CD14-positive monocyte (primary cell): ENCODE results near the gene MAD1L1. TPM values are rescaled to one million over a fixed set of nuclear protein-coding genes. Genes with fewer than 3 reads are reported as not detected.

Source experiments
- DNase-seq, 3 donors: peaks; one replicate each; pipeline ENCODE4 v3.0.0-alpha.2; 2011 to 2022
- H2AFZ ChIP-seq: 2 replicates; pipeline ENCODE4 v1.6.0; 2012; ENCODE audit warnings: mild to moderate bottlenecking, low read depth, low read length, inconsistent platforms; ENCODE audit not compliant: insufficient read depth, poor library complexity, severe bottlenecking
- H3K27ac ChIP-seq, 2 donors: 1 replicate in 1 of 2; 2 replicates in 1 of 2; pipeline ENCODE4 v1.5.1; 2012 to 2013; ENCODE audit warnings: low read length in 2 of 2, control low read depth in 1 of 2, inconsistent platforms in 1 of 2, low read depth in 1 of 2, mild to moderate bottlenecking in 1 of 2
- H3K27me3 ChIP-seq, 2 donors: one replicate each; pipeline versions ENCODE4 v1.6.0 to v1.6.1; 2011 to 2013; ENCODE audit warnings: low read length in 2 of 2; ENCODE audit not compliant: control insufficient read depth in 2 of 2, insufficient read depth in 2 of 2
- H3K36me3 ChIP-seq, 2 donors: replicated peaks in 1 of 2; 1 replicate in 1 of 2; 2 replicates in 1 of 2; pipeline versions ENCODE4 v1.5.1 to v1.6.1; 2012 to 2013; ENCODE audit warnings: low read length in 2 of 2, control low read depth in 1 of 2, inconsistent platforms in 1 of 2, mild to moderate bottlenecking in 1 of 2; ENCODE audit not compliant: insufficient read depth in 2 of 2, control insufficient read depth in 1 of 2
- H3K4me1 ChIP-seq, 2 donors: 1 replicate in 1 of 2; 2 replicates in 1 of 2; pipeline versions ENCODE4 v1.5.1 to v1.6.1; 2012 to 2013; ENCODE audit warnings: low read length in 2 of 2, control low read depth in 1 of 2, inconsistent platforms in 1 of 2, mild to moderate bottlenecking in 1 of 2, moderate library complexity in 1 of 2; ENCODE audit not compliant: insufficient read depth in 2 of 2, control insufficient read depth in 1 of 2
- H3K4me2 ChIP-seq: replicated peaks from 2 replicates; pipeline ENCODE3; 2012; ENCODE audit warnings: low read length, moderate library complexity, mild to moderate bottlenecking; ENCODE audit not compliant: poor library complexity, severe bottlenecking; ENCODE audit errors: extremely low read depth
- H3K4me3 ChIP-seq, 3 experiments: fragments of 200-600 bp in 1 of 3; sonication (generic) in 1 of 3; replicated peaks in 1 of 3; 1 replicate in 2 of 3; 2 replicates in 1 of 3; pipeline ENCODE4 v1.5.1; 2011 to 2013; ENCODE audit warnings: low read length in 3 of 3, mild to moderate bottlenecking in 3 of 3, control low read depth in 2 of 3, low read depth in 2 of 3, inconsistent platforms in 1 of 3, moderate library complexity in 1 of 3
- H3K79me2 ChIP-seq: 2 replicates; pipeline ENCODE4 v1.6.0; 2012; ENCODE audit warnings: mild to moderate bottlenecking, control low read depth, inconsistent platforms, low read length, moderate library complexity; ENCODE audit not compliant: insufficient read depth
- H3K9ac ChIP-seq: 2 replicates; pipeline ENCODE4 v1.6.0; 2017; ENCODE audit warnings: low read length, mild to moderate bottlenecking; ENCODE audit not compliant: insufficient read depth, poor library complexity, severe bottlenecking
- H3K9me3 ChIP-seq, 2 donors: replicated peaks in 1 of 2; 1 replicate in 1 of 2; 2 replicates in 1 of 2; pipeline versions ENCODE4 v1.5.1 to v1.6.1; 2012 to 2013; ENCODE audit warnings: low read length in 2 of 2, control low read depth in 1 of 2; ENCODE audit not compliant: control insufficient read depth in 1 of 2, insufficient read depth in 1 of 2
- H4K20me1 ChIP-seq: 2 replicates; pipeline ENCODE4 v1.6.0; 2012; ENCODE audit warnings: mild to moderate bottlenecking, low read length, control low read depth, moderate library complexity; ENCODE audit not compliant: insufficient read depth
- H3K27ac Mint-ChIP-seq, 7 donors: one replicate each; pipeline ENCODE4 v1.8.0; 2020; ENCODE audit warnings: mild to moderate bottlenecking in 7 of 7, mixed read lengths in 7 of 7, moderate library complexity in 6 of 7, inconsistent platforms in 2 of 7
- H3K27me3 Mint-ChIP-seq, 3 donors: one replicate each; pipeline ENCODE4 v1.8.0; 2021 to 2022; ENCODE audit warnings: low read depth in 3 of 3, mild to moderate bottlenecking in 3 of 3, mixed read lengths in 3 of 3, moderate library complexity in 3 of 3, inconsistent platforms in 1 of 3
- H3K36me3 Mint-ChIP-seq, 2 donors: one replicate each; pipeline ENCODE4 v1.8.0; 2020; ENCODE audit warnings: mixed read lengths in 2 of 2, inconsistent platforms in 1 of 2, mild to moderate bottlenecking in 1 of 2
- H3K4me1 Mint-ChIP-seq: one replicate; pipeline ENCODE4 v1.8.0; 2020; ENCODE audit warnings: mild to moderate bottlenecking, mixed read lengths
- H3K4me3 Mint-ChIP-seq, 2 donors: one replicate each; pipeline ENCODE4 v1.8.0; 2020; ENCODE audit warnings: mild to moderate bottlenecking in 2 of 2, mixed read lengths in 2 of 2, moderate library complexity in 1 of 2
- H3K9me3 Mint-ChIP-seq, 7 donors: one replicate each; pipeline ENCODE4 v1.8.0; 2020 to 2022; ENCODE audit warnings: mixed read lengths in 7 of 7, mild to moderate bottlenecking in 6 of 7, moderate library complexity in 6 of 7, inconsistent platforms in 2 of 7
- WGBS: methylation state at CpG from one replicate; pipeline ENCODE4 v1.1.5; 2013; ENCODE audit warnings: missing lambda C conversion rate; ENCODE audit not compliant: insufficient coverage; 5-methylcytosine and 5-hydroxymethylcytosine counted together
- intact Hi-C, 2 donors: fragments of 100-400 bp; cut with micrococcal nuclease; formaldehyde crosslinking; loops; one replicate each; pipeline versions ENCODE4 v1.15.0 to v1.15.1; 2023
- polyA plus RNA-seq, 3 donors: library from polyadenylated mRNA; depleted of rRNA in 1 of 3; unstranded in 2 of 3; stranded (reverse) in 1 of 3; fragments of 300-500 nt in 2 of 3; fragments of >200 nt in 1 of 3; fragmentation: Illumina TruSeq in 2 of 3; gene quantifications; 1 replicate in 2 of 3; 2 replicates in 1 of 3; pipeline ENCODE4 v1.2.3, GENCODE V29; 2012 to 2021
- TF ChIP-seq, protein P1 (sequence below): fragments of 200-600 bp; IDR thresholded peaks from one replicate; pipeline ENCODE4 v1.8.0; 2022; ENCODE audit warnings: antibody characterized with exemption, mild to moderate bottlenecking

Gene MAD1L1
- polyA plus RNA-seq, 3 donors: 22.0 to 39.4 (median 33.2) TPM

DNA sequence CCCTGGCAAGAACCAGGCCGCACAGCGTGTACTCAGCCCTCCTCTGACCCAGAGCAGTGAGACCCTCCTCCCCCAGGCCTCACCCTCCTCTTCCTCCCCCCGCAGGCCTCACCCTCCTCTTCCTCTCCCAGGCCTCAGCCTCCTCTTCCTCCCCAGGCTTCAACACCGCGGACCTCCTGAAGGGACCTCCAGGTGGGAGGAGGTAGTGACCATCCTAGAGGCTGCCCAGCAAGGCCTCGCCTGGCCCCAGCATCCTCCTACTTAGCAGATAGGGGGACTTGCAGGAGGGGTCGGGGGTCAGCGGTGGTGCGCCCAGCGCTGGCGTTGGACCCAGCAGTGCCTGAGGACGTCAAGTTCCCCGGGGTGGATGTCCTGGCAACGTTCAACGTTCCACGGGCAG is 291.9 kb downstream of the MAD1L1 start:
- Mint-ChIP-seq H3K27ac (peak overlapping the region; percentile 90 to 99 (median 95)), H3K27me3 (peaks cover 0 to 8% (median 4%) of the 10 kb centered on the region in 3 donors), H3K4me1 (peaks cover 64% of the 10 kb centered on the region), H3K36me3 (peaks cover 19 to 24% of the 10 kb centered on the region in 2 donors), H3K9me3 (no peaks in the 10 kb centered on the region), H3K4me3 (peak overlapping the region; percentile 88 to 94)
- peak in 2 of 3 donors; percentile 20 to 48 for DNase-seq
- Histone ChIP-seq H3K9me3 (no peaks in the 10 kb centered on the region), H3K4me2 (peak overlapping the region; percentile 59), H4K20me1 (no peaks in the 10 kb centered on the region), H3K4me1 (peaks cover 46 to 70% of the 10 kb centered on the region in 2 donors), H3K27ac (peak overlapping the region; percentile 62 to 95), H3K27me3 (no peaks in the 10 kb centered on the region), H3K4me3 (peak overlapping the region in 1 of 3 experiments; percentile 71), H3K79me2 (peaks cover 31% of the 10 kb centered on the region), H2AFZ (peak overlapping the region; percentile 55), H3K9ac (peak overlapping the region; percentile 85), H3K36me3 (peaks cover 6 to 12% of the 10 kb centered on the region in 2 donors)
- TF ChIP-seq, protein P1, sequence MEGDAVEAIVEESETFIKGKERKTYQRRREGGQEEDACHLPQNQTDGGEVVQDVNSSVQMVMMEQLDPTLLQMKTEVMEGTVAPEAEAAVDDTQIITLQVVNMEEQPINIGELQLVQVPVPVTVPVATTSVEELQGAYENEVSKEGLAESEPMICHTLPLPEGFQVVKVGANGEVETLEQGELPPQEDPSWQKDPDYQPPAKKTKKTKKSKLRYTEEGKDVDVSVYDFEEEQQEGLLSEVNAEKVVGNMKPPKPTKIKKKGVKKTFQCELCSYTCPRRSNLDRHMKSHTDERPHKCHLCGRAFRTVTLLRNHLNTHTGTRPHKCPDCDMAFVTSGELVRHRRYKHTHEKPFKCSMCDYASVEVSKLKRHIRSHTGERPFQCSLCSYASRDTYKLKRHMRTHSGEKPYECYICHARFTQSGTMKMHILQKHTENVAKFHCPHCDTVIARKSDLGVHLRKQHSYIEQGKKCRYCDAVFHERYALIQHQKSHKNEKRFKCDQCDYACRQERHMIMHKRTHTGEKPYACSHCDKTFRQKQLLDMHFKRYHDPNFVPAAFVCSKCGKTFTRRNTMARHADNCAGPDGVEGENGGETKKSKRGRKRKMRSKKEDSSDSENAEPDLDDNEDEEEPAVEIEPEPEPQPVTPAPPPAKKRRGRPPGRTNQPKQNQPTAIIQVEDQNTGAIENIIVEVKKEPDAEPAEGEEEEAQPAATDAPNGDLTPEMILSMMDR: no peak
- WGBS: 64% methylated on average over 11 of the region's 16 CpGs
- intact Hi-C loops: loop anchor here (2.0 to 10.0 kb wide), 2 partner anchors 74 to 78 kb away; no protein-coding TSS in a partner anchor

DNA sequence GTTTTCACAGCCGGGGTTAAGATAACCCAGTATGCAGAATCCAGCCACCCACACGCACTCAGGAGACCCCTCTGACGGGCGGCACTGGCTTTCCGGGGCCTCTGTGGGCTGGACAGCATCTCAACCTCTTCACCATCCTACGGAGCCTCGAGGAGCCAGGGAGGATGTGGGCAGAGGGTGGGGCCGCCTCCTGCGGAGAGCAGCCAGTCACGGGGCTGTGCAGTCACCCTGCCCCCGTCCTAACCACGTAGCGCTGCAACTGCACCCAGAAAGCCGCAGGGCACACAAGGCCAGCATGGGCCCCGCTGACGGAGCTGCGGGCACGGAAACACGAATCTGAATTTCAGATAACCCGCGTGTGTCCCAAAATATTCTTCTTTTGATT is 292.4 kb downstream of the MAD1L1 start:
- H3K79me2 ChIP-seq: peaks cover 31% of the 10 kb centered on the region
- peak overlapping the region; percentile 59 for H3K4me2 ChIP-seq
- H2AFZ ChIP-seq: peak overlapping the region; percentile 55
- H3K4me1 ChIP-seq: peaks cover 46 to 65% of the 10 kb centered on the region in 2 donors
- no peaks in the 10 kb centered on the region for H4K20me1 ChIP-seq
- peak overlapping the region; percentile 38 to 71 (median 57) for H3K4me3 ChIP-seq
- peaks cover 0 to 8% (median 4%) of the 10 kb centered on the region in 3 donors for H3K27me3 Mint-ChIP-seq
- H3K27ac Mint-ChIP-seq: peak overlapping the region; percentile 90 to 99 (median 95)
- peak overlapping the region; percentile 88 to 94 for H3K4me3 Mint-ChIP-seq
- no peaks in the 10 kb centered on the region for H3K27me3 ChIP-seq
- peaks cover 22 to 28% of the 10 kb centered on the region in 2 donors for H3K36me3 Mint-ChIP-seq
- peak overlapping the region; percentile 85 for H3K9ac ChIP-seq
- TF ChIP-seq, protein P1: no peak
- peak overlapping the region; percentile 62 to 95 for H3K27ac ChIP-seq
- peak; percentile 87 to 93 (median 89) for DNase-seq
- peaks cover 7 to 17% of the 10 kb centered on the region in 2 donors for H3K36me3 ChIP-seq
- H3K4me1 Mint-ChIP-seq: peaks cover 63% of the 10 kb centered on the region
- no peaks in the 10 kb centered on the region for H3K9me3 ChIP-seq
- peaks cover 0 to 2% (median 0%) of the 10 kb centered on the region in 7 donors for H3K9me3 Mint-ChIP-seq
- WGBS: 0% methylated on average over 17 of the region's 21 CpGs
- intact Hi-C loops: loop anchor here (2.0 to 10.0 kb wide), 2 partner anchors 74 to 78 kb away; no protein-coding TSS in a partner anchor
